GM23248 (cell line): Measurements from ENCODE around the gene KIF16B.

Experiments
- EZH2 ChIP-seq: fragments of 200-600 bp; sonication (generic); IDR thresholded peaks from 2 replicates; pipeline ENCODE4 v1.6.1; 2018; ENCODE audit warnings: antibody characterized with exemption, mild to moderate bottlenecking; ENCODE audit not compliant: insufficient read depth, poor library complexity, severe bottlenecking
- EZH2phosphoT487 ChIP-seq: fragments of 200-600 bp; sonication (generic); IDR thresholded peaks from 2 replicates; pipeline ENCODE4 v1.6.1; 2018; ENCODE audit warnings: antibody characterized with exemption, moderate library complexity, mild to moderate bottlenecking, low read depth; ENCODE audit not compliant: insufficient read depth

DNA sequence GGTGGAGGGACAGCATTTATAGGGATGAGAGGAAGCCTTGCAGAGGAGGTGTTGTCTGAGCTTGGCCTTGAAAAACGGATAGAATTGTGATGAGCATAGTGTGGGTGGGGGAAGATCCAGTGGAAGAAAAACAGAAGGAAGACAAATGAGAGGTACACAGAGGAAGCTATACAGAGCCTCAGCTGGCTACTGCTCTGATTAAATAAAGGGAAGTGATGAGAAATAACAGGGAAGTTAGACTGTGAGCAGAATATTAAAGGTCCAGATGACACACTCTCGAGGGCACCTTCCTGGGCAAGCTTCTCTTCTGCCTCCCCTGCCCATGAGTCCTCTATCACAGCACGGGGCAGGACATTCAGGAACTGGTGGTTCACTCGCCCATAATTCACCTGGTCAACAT lies 182.3 kb downstream of the KIF16B start:
- no peak for TF ChIP-seq EZH2
- no peak for TF ChIP-seq EZH2phosphoT487
